ENCODE results near the gene FBXO22. TPM values are rescaled to one million over a fixed set of nuclear protein-coding genes. Genes with fewer than 3 reads are reported as not detected.

Gene FBXO22
- total and polyA plus RNA-seq, 2 of the 13 experiments (the other 11 are each of a cell fraction or from before 2014, with no cell fraction given), result 45.7 to 112 TPM

- no peak; the same call in 1 of the 2 replicates for TF ChIP-seq CENPBD1 (CRISPR knock-in tag; IDR thresholded peaks at IDR 0.05; ENCODE audit: borderline replicate concordance, low read depth)
- 0 out of 2 replicates have a peak, but pooled peaks have one; percentile 38 for TF ChIP-seq ZNF609 (CRISPR knock-in tag; IDR thresholded peaks at IDR 0.05; ENCODE audit: borderline replicate concordance)
- TF ChIP-seq HOXA5 (CRISPR knock-in tag; IDR thresholded peaks at IDR 0.05), result peak; percentile 52; the same call in 1 of the 2 replicates
- TF ChIP-seq LCORL (IDR thresholded peaks at IDR 0.05), result 0 out of 2 replicates have a peak, but pooled peaks have one; percentile 31
- TF ChIP-seq LCORL (CRISPR knock-in tag; IDR thresholded peaks at IDR 0.05), result no peak; the same call in 1 of the 2 replicates
- peak; percentile 61; the same call in 1 of the 2 replicates for TF ChIP-seq ZSCAN25 (CRISPR knock-in tag; IDR thresholded peaks at IDR 0.05)
- TF ChIP-seq ZFP90 (CRISPR knock-in tag; IDR thresholded peaks at IDR 0.05; ENCODE audit: borderline replicate concordance), result peak; percentile 80; the same call in 1 of the 2 replicates
- TF ChIP-seq PREB (CRISPR knock-in tag; IDR thresholded peaks at IDR 0.05), result no peak
- peak; percentile 88 for TF ChIP-seq PITX1 (CRISPR knock-in tag; IDR thresholded peaks at IDR 0.05)
- TF ChIP-seq ELF1 (CRISPR knock-in tag; IDR thresholded peaks at IDR 0.05), result peak; percentile 91
- TF ChIP-seq TIGD3 (CRISPR knock-in tag; IDR thresholded peaks at IDR 0.05; ENCODE audit: borderline replicate concordance), result peak; percentile 89; the same call in 1 of the 2 replicates
- peak; percentile 94 for TF ChIP-seq SRY (CRISPR knock-in tag; IDR thresholded peaks at IDR 0.05)
- TF ChIP-seq KLF13 (CRISPR knock-in tag; IDR thresholded peaks at IDR 0.05), result no peak; the same call in 1 of the 2 replicates
- TF ChIP-seq NR2F6 (IDR thresholded peaks at IDR 0.05), result no peak
- TF ChIP-seq NR2F6 (CRISPR knock-in tag; IDR thresholded peaks at IDR 0.05), result peak; percentile 25; the same call in 1 of the 2 replicates
- TF ChIP-seq ZKSCAN1 (IDR thresholded peaks at IDR 0.05; ENCODE audit: low read length), result no peak
- TF ChIP-seq HNRNPL (IDR thresholded peaks at IDR 0.05; ENCODE audit: low read depth, low read length), result peak; percentile 28; the same call in 1 of the 2 replicates
- no peak; the same call in 1 of the 2 replicates for TF ChIP-seq ZNF792 (CRISPR knock-in tag; IDR thresholded peaks at IDR 0.05)
- peak; percentile 67; the same call in 1 of the 2 replicates for TF ChIP-seq ZNF549 (CRISPR knock-in tag; IDR thresholded peaks at IDR 0.05)
- no peak; the same call in 1 of the 2 replicates for TF ChIP-seq ZNF589 (CRISPR knock-in tag; conservative IDR thresholded peaks at IDR 0.05)
- peak; percentile 65; the same call in 1 of the 2 replicates for TF ChIP-seq FOXJ3 (CRISPR knock-in tag; IDR thresholded peaks at IDR 0.05; ENCODE audit: borderline replicate concordance)
- TF ChIP-seq SP140L (CRISPR knock-in tag; IDR thresholded peaks at IDR 0.05; ENCODE audit: borderline replicate concordance), result peak; percentile 50; the same call in 1 of the 2 replicates
- TF ChIP-seq KMT2A (CRISPR knock-in tag; IDR thresholded peaks at IDR 0.05), result peak; percentile 97
These were observed at the start of gene FBXO22 (continued) for GRCh38 chr15:75903331-75904239.

Measured in HepG2 (cell line).